Neural progenitor cell (in vitro differentiated cells): ENCODE measurements around the gene VAMP2.

Experiments
- EZH2phosphoT487 ChIP-seq: fragments of 200-600 bp; sonication (generic); IDR thresholded peaks from 2 replicates; pipeline ENCODE4 v1.6.1; 2017; ENCODE audit warnings: antibody characterized with exemption
- TF ChIP-seq, protein P1 (sequence below): fragments of 200-600 bp; sonication (generic); IDR thresholded peaks from 2 replicates; pipeline ENCODE4 v1.5.1; 2017; ENCODE audit warnings: antibody characterized with exemption, mild to moderate bottlenecking

DNA sequence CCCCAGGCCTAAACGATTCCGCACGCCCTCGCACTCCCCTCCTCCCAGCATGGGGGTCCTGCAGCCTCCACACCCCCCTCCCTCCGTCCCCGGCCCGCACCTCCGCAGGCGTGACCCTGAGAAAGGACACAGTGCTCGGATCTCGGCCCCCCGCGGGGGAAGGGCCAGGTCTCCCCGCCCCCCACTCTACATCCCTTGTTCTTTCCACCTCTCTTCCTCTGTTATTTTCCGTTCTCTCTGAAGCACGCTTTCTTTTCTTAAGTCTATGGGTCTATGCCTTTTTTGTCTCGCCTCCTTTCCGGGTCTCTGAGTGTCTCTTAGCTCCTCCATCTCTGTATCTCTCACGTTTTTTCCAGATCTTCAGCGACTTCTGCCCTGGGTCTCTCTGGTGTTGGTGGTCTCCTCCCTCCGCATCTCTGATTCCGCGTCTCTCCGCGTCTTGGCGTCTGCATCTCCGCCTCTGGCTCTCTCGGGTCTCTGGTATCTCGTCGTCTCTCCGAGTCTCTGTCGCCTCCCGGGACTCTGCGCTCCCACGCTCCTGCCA is 36.7 kb downstream of the VAMP2 start:
- TF ChIP-seq, protein P1, sequence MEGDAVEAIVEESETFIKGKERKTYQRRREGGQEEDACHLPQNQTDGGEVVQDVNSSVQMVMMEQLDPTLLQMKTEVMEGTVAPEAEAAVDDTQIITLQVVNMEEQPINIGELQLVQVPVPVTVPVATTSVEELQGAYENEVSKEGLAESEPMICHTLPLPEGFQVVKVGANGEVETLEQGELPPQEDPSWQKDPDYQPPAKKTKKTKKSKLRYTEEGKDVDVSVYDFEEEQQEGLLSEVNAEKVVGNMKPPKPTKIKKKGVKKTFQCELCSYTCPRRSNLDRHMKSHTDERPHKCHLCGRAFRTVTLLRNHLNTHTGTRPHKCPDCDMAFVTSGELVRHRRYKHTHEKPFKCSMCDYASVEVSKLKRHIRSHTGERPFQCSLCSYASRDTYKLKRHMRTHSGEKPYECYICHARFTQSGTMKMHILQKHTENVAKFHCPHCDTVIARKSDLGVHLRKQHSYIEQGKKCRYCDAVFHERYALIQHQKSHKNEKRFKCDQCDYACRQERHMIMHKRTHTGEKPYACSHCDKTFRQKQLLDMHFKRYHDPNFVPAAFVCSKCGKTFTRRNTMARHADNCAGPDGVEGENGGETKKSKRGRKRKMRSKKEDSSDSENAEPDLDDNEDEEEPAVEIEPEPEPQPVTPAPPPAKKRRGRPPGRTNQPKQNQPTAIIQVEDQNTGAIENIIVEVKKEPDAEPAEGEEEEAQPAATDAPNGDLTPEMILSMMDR, result no peak
- TF ChIP-seq EZH2phosphoT487, result no peak
